A673 (cell line): ENCODE results near the gene TUBB3. TPM values are rescaled to one million over a fixed set of nuclear protein-coding genes. Genes with fewer than 3 reads are reported as not detected.

Experiments
- BruUV-seq: library from RNA; stranded (reverse); fragments of 400-500 nt; replicated peaks from 2 replicates; lab custom pipeline; 2021; lab: Mats Ljungman, UMichigan
- CTCF ChIA-PET: fragments of 300-600 bp; sonication (Branson Sonifier 250); formaldehyde crosslinking; loops from one replicate; lab custom pipeline; 2022; ENCODE audit warnings: antibody characterized with exemption; lab: Charles Lee
- POLR2A ChIA-PET: fragments of 300-600 bp; sonication (Branson Sonifier 250); formaldehyde crosslinking; loops from one replicate; lab custom pipeline; 2022; ENCODE audit warnings: antibody characterized with exemption; ENCODE audit not compliant: low non-redundant PET; lab: Charles Lee
- DNase-seq: peaks from one replicate; pipeline ENCODE4 v3.0.0-alpha.2; 2015; ENCODE audit warnings: low spot score
- H3K27ac ChIP-seq: fragments of 200-600 bp; sonication (generic); 2 replicates; pipeline ENCODE4 v1.5.1; 2016; ENCODE audit warnings: mixed run types, low read depth, mild to moderate bottlenecking, mixed read lengths, antibody characterized with exemption, low read length; ENCODE audit not compliant: poor library complexity, severe bottlenecking
- H3K27me3 ChIP-seq: fragments of 200-600 bp; sonication (generic); replicated peaks from 2 replicates; pipeline ENCODE4 v1.6.1; 2017; ENCODE audit warnings: mixed run types, low read depth, mild to moderate bottlenecking, mixed read lengths, antibody characterized with exemption, low read length; ENCODE audit not compliant: insufficient read depth, poor library complexity
- H3K36me3 ChIP-seq: fragments of 200-600 bp; sonication (generic); 2 replicates; pipeline ENCODE4 v1.6.1; 2016; ENCODE audit warnings: mixed run types, mild to moderate bottlenecking, mixed read lengths, antibody characterized with exemption, low read length; ENCODE audit not compliant: insufficient read depth, poor library complexity, severe bottlenecking
- H3K4me1 ChIP-seq: fragments of 200-600 bp; sonication (generic); 2 replicates; pipeline ENCODE4 v1.6.1; 2017; ENCODE audit warnings: mixed run types, mild to moderate bottlenecking, mixed read lengths, antibody characterized with exemption, low read length; ENCODE audit not compliant: insufficient read depth, poor library complexity, severe bottlenecking
- H3K4me3 ChIP-seq: fragments of 200-600 bp; sonication (generic); 2 replicates; pipeline ENCODE4 v1.5.1; 2016; ENCODE audit warnings: low read depth, mixed run types, mild to moderate bottlenecking, mixed read lengths, low read length; ENCODE audit not compliant: poor library complexity, severe bottlenecking
- H3K9me3 ChIP-seq: fragments of 200-600 bp; sonication (generic); 2 replicates; pipeline ENCODE4 v1.6.1; 2016; ENCODE audit warnings: mixed run types, low read depth, mild to moderate bottlenecking, mixed read lengths, antibody characterized with exemption, low read length; ENCODE audit not compliant: poor library complexity, severe bottlenecking
- CTCF ChIP-seq: fragments of 300-800, 200-600 bp; sonication (generic); conservative IDR thresholded peaks from 2 replicates; pipeline ENCODE4 v1.5.1; 2017; ENCODE audit warnings: low read depth, mild to moderate bottlenecking, antibody characterized with exemption, low read length, moderate library complexity, mixed read lengths
- EZH2 ChIP-seq: fragments of 200-600 bp; sonication (generic); IDR thresholded peaks from 2 replicates; pipeline ENCODE4 v1.6.1; 2017; ENCODE audit warnings: borderline replicate concordance, low read depth, mild to moderate bottlenecking, mixed read lengths, antibody characterized with exemption, low read length; ENCODE audit not compliant: poor library complexity, severe bottlenecking
- intact Hi-C: fragments of 100-400 bp; cut with micrococcal nuclease; formaldehyde crosslinking; loops from one replicate; pipeline ENCODE4 v1.10.0; 2022; ENCODE audit not compliant: unreplicated experiment
- total RNA-seq: library from RNA; stranded (reverse); gene quantifications from 2 replicates; pipeline ENCODE4 v1.2.3, GENCODE V29; 2021

TUBB3 gene
- total RNA-seq, 1 experiment from 2014 or later: 297 TPM

GRCh38 chr16:89884041-89884421 lies 39.1 kb upstream of the TUBB3 start:
- H3K9me3 ChIP-seq: no peaks in the 10 kb centered on the region
- H3K4me1 ChIP-seq: no peaks in the 10 kb centered on the region
- ChIA-PET CTCF (no interaction called here), POLR2A (no interaction called here)
- intact Hi-C loops: no loop called here
- no peak for TF ChIP-seq EZH2
- H3K27ac ChIP-seq: no peak overlapping the region
- H3K27me3 ChIP-seq: no peaks in the 10 kb centered on the region
- DNase-seq: no peak
- H3K4me3 ChIP-seq: no peak overlapping the region
- peaks cover 61% of the 10 kb centered on the region for H3K36me3 ChIP-seq
- BruUV-seq: no TSS peak

- DNase-seq: no peak
- Histone ChIP-seq H3K4me1 (no peaks in the 10 kb centered on the region), H3K36me3 (peaks cover 75% of the 10 kb centered on the region), H3K27me3 (no peaks in the 10 kb centered on the region), H3K27ac (no peak overlapping the region), H3K9me3 (no peaks in the 10 kb centered on the region), H3K4me3 (no peak overlapping the region)
- TF ChIP-seq EZH2: no peak
- TF ChIP-seq CTCF: no peak
- no TSS peak for BruUV-seq
- ChIA-PET CTCF (no interaction called here), POLR2A (no interaction called here)
- intact Hi-C loops: no loop called here
These were observed 35.9 kb upstream of the TUBB3 start for GRCh38 chr16:89887243-89887642.

GRCh38 chr16:89890200-89890599 lies 32.9 kb upstream of the TUBB3 start:
- Histone ChIP-seq H3K9me3 (no peaks in the 10 kb centered on the region), H3K4me3 (no peak overlapping the region), H3K27me3 (no peaks in the 10 kb centered on the region), H3K4me1 (no peaks in the 10 kb centered on the region), H3K27ac (no peak overlapping the region), H3K36me3 (peaks cover 70% of the 10 kb centered on the region)
- ChIA-PET POLR2A (no interaction called here), CTCF (no interaction called here)
- no peak for TF ChIP-seq CTCF
- no peak for TF ChIP-seq EZH2
- no peak for DNase-seq
- intact Hi-C loops: no loop called here
- no TSS peak for BruUV-seq

- no peak overlapping the region for H3K4me3 ChIP-seq
- BruUV-seq: no TSS peak
- POLR2A ChIA-PET: no interaction called here
- intact Hi-C loops: no loop called here
- no peaks in the 10 kb centered on the region for H3K4me1 ChIP-seq
- no peak for DNase-seq
- no peak overlapping the region for H3K27ac ChIP-seq
- peaks cover 69% of the 10 kb centered on the region for H3K36me3 ChIP-seq
- H3K9me3 ChIP-seq: no peaks in the 10 kb centered on the region
- H3K27me3 ChIP-seq: no peaks in the 10 kb centered on the region
- TF ChIP-seq CTCF (no peak), EZH2 (no peak)
- CTCF ChIA-PET: no interaction called here
These were observed 32.1 kb upstream of the TUBB3 start for GRCh38 chr16:89890886-89891657.
